GM23338 (cell line): ENCODE data around the gene TCF7. TPM values are rescaled to one million over a fixed set of nuclear protein-coding genes. Genes with fewer than 3 reads are reported as not detected.

Source experiments
- ATAC-seq: fragments of 200-7000 bp; cut with Tn5 transposase; 3 replicates; pipeline ENCODE4 v1.9.1; 2020
- DNase-seq: peaks from one replicate; pipeline ENCODE4 v3.0.0-alpha.2; 2015; ENCODE audit warnings: low spot score
- H2AFZ ChIP-seq: fragments of 200-600 bp; sonication (generic); 2 replicates; pipeline ENCODE4 v1.8.0; 2016; ENCODE audit warnings: antibody characterized with exemption, mild to moderate bottlenecking, moderate library complexity
- H3F3A ChIP-seq: fragments of 200-600 bp; sonication (generic); replicated peaks from 2 replicates; pipeline ENCODE4 v1.8.0; 2017; ENCODE audit warnings: antibody characterized with exemption, mixed run types, low read depth
- H3K27ac ChIP-seq: fragments of 200-600 bp; sonication (generic); 2 replicates; pipeline ENCODE4 v1.6.1; 2016; ENCODE audit warnings: low read depth
- H3K27me3 ChIP-seq: fragments of 200-600 bp; sonication (generic); 2 replicates; pipeline ENCODE4 v1.8.0; 2016; ENCODE audit warnings: mild to moderate bottlenecking, mixed run types, moderate library complexity; ENCODE audit not compliant: insufficient read depth
- H3K36me3 ChIP-seq: fragments of 200-600 bp; sonication (generic); 2 replicates; pipeline ENCODE4 v1.8.0; 2016; ENCODE audit warnings: mild to moderate bottlenecking; ENCODE audit not compliant: insufficient read depth
- H3K4me1 ChIP-seq: fragments of 200-600 bp; sonication (generic); 2 replicates; pipeline ENCODE4 v1.8.0; 2016; ENCODE audit warnings: mild to moderate bottlenecking, moderate library complexity; ENCODE audit not compliant: insufficient read depth
- H3K4me2 ChIP-seq: fragments of 200-600 bp; sonication (generic); 2 replicates; pipeline ENCODE4 v1.7.1; 2017; ENCODE audit warnings: mixed run types
- H3K4me3 ChIP-seq: fragments of 200-600 bp; sonication (generic); 2 replicates; pipeline ENCODE4 v1.6.1; 2016; ENCODE audit warnings: mixed run types
- H3K79me2 ChIP-seq: fragments of 200-600 bp; sonication (generic); replicated peaks from 2 replicates; pipeline ENCODE4 v1.8.0; 2017; ENCODE audit warnings: mild to moderate bottlenecking; ENCODE audit not compliant: insufficient read depth
- H3K9me2 ChIP-seq: fragments of 200-600 bp; sonication (generic); 2 replicates; pipeline ENCODE4 v1.8.0; 2017; ENCODE audit not compliant: insufficient read depth
- H4K20me1 ChIP-seq: fragments of 200-600 bp; sonication (generic); replicated peaks from 2 replicates; pipeline ENCODE4 v1.8.0; 2017; ENCODE audit warnings: mild to moderate bottlenecking; ENCODE audit not compliant: insufficient read depth
- H3K27ac Mint-ChIP-seq: 2 replicates; pipeline ENCODE4 v1.8.0; 2020; ENCODE audit warnings: inconsistent platforms, mild to moderate bottlenecking, moderate library complexity, mixed read lengths
- H3K27me3 Mint-ChIP-seq: 3 replicates; pipeline ENCODE4 v1.8.0; 2022; ENCODE audit warnings: low read depth, mild to moderate bottlenecking, moderate library complexity, mixed read lengths, inconsistent platforms; ENCODE audit not compliant: insufficient read depth, poor library complexity
- H3K36me3 Mint-ChIP-seq: 3 replicates; pipeline ENCODE4 v1.8.0; 2021; ENCODE audit warnings: low read depth, mild to moderate bottlenecking, inconsistent platforms, moderate library complexity, mixed read lengths
- H3K4me1 Mint-ChIP-seq: 3 replicates; pipeline ENCODE4 v1.8.0; 2020; ENCODE audit warnings: mild to moderate bottlenecking, inconsistent platforms, mixed read lengths
- H3K4me3 Mint-ChIP-seq: 3 replicates; pipeline ENCODE4 v1.8.0; 2021; ENCODE audit warnings: moderate library complexity, mild to moderate bottlenecking, inconsistent platforms, mixed read lengths
- H3K9me3 Mint-ChIP-seq: 3 replicates; pipeline ENCODE4 v1.8.0; 2020; ENCODE audit warnings: moderate library complexity, mild to moderate bottlenecking, inconsistent platforms, mixed read lengths
- CREB1 ChIP-seq: fragments of 250-450 bp; sonication (Bioruptor Pico); IDR thresholded peaks from 2 replicates; pipeline ENCODE4 v1.5.0; 2020; ENCODE audit warnings: low read depth, mild to moderate bottlenecking, moderate library complexity
- ETS1 ChIP-seq: IDR thresholded peaks from 2 replicates; pipeline ENCODE4 v1.6.1; 2016; ENCODE audit warnings: antibody characterized with exemption
- EZH2 ChIP-seq: fragments of 200-600 bp; sonication (generic); IDR thresholded peaks from one replicate; pipeline ENCODE4 v1.8.0; 2017; ENCODE audit warnings: antibody characterized with exemption, mild to moderate bottlenecking, low read depth; ENCODE audit not compliant: unreplicated experiment
- EZH2phosphoT487 ChIP-seq: fragments of 200-600 bp; sonication (generic); IDR thresholded peaks from one replicate; pipeline ENCODE4 v1.8.1; 2018; ENCODE audit warnings: antibody characterized with exemption; ENCODE audit not compliant: unreplicated experiment
- JUNB ChIP-seq: IDR thresholded peaks from one replicate; pipeline ENCODE4 v1.6.1; 2016; ENCODE audit warnings: antibody characterized with exemption; ENCODE audit not compliant: unreplicated experiment
- POLR2AphosphoS5 ChIP-seq: IDR thresholded peaks from 2 replicates; pipeline ENCODE4 v1.6.1; 2016; ENCODE audit warnings: antibody characterized with exemption, low read depth
- polyA plus RNA-seq: library from polyadenylated mRNA; unstranded; fragments of >200 nt; fragmentation: Nextera tagmentation; extraction: Ambion mirVana; gene quantifications from 2 replicates; pipeline ENCODE4 v1.2.1, GENCODE V29; 2016
- total RNA-seq: library from RNA; depleted of rRNA; stranded (reverse); fragments of >200 nt; shearing (Covaris generic); gene quantifications from 2 replicates; pipeline ENCODE4 v1.2.3, GENCODE V29; 2014
- TF ChIP-seq, protein P1 (sequence below): fragments of 250-450 bp; sonication (Bioruptor Pico); IDR thresholded peaks from 2 replicates; pipeline ENCODE4 v1.5.0; 2020; ENCODE audit warnings: mild to moderate bottlenecking, moderate library complexity

TCF7 gene
- total and polyA plus RNA-seq, 2 experiments from 2014 or later: 5.6 to 8.1 TPM

DNA sequence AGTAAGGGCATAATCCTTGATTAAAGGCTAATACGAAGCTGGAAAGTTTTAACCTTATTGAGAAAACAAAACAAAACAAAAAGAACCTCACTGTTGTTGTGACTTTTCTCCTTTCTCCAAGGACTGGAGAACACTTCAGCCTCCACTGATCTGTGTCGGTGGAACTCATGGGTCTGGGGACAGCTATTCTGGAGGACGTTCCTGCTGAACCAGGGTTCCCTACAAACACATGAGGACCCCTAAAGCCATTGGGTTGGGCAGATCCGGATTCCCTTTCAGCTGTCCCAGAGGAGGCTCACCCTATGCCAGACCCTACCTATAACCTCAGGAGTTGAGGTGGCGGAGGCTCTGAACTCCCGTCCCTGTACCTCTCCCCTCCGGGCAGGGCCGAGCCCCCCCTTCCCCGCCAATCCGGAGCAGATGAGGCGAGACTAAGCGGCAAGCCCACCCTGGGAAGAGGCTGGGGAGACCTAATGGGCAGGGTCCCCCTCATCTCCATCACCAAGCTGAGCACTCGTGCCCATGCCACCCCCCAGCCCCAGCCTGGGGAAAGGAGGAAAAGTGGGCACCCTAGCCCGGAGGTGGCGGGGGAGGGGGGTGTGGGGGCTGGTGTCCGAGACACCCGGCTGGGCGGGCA is 1.6 kb upstream of the TCF7 start (continued):
- TF ChIP-seq, protein P1, sequence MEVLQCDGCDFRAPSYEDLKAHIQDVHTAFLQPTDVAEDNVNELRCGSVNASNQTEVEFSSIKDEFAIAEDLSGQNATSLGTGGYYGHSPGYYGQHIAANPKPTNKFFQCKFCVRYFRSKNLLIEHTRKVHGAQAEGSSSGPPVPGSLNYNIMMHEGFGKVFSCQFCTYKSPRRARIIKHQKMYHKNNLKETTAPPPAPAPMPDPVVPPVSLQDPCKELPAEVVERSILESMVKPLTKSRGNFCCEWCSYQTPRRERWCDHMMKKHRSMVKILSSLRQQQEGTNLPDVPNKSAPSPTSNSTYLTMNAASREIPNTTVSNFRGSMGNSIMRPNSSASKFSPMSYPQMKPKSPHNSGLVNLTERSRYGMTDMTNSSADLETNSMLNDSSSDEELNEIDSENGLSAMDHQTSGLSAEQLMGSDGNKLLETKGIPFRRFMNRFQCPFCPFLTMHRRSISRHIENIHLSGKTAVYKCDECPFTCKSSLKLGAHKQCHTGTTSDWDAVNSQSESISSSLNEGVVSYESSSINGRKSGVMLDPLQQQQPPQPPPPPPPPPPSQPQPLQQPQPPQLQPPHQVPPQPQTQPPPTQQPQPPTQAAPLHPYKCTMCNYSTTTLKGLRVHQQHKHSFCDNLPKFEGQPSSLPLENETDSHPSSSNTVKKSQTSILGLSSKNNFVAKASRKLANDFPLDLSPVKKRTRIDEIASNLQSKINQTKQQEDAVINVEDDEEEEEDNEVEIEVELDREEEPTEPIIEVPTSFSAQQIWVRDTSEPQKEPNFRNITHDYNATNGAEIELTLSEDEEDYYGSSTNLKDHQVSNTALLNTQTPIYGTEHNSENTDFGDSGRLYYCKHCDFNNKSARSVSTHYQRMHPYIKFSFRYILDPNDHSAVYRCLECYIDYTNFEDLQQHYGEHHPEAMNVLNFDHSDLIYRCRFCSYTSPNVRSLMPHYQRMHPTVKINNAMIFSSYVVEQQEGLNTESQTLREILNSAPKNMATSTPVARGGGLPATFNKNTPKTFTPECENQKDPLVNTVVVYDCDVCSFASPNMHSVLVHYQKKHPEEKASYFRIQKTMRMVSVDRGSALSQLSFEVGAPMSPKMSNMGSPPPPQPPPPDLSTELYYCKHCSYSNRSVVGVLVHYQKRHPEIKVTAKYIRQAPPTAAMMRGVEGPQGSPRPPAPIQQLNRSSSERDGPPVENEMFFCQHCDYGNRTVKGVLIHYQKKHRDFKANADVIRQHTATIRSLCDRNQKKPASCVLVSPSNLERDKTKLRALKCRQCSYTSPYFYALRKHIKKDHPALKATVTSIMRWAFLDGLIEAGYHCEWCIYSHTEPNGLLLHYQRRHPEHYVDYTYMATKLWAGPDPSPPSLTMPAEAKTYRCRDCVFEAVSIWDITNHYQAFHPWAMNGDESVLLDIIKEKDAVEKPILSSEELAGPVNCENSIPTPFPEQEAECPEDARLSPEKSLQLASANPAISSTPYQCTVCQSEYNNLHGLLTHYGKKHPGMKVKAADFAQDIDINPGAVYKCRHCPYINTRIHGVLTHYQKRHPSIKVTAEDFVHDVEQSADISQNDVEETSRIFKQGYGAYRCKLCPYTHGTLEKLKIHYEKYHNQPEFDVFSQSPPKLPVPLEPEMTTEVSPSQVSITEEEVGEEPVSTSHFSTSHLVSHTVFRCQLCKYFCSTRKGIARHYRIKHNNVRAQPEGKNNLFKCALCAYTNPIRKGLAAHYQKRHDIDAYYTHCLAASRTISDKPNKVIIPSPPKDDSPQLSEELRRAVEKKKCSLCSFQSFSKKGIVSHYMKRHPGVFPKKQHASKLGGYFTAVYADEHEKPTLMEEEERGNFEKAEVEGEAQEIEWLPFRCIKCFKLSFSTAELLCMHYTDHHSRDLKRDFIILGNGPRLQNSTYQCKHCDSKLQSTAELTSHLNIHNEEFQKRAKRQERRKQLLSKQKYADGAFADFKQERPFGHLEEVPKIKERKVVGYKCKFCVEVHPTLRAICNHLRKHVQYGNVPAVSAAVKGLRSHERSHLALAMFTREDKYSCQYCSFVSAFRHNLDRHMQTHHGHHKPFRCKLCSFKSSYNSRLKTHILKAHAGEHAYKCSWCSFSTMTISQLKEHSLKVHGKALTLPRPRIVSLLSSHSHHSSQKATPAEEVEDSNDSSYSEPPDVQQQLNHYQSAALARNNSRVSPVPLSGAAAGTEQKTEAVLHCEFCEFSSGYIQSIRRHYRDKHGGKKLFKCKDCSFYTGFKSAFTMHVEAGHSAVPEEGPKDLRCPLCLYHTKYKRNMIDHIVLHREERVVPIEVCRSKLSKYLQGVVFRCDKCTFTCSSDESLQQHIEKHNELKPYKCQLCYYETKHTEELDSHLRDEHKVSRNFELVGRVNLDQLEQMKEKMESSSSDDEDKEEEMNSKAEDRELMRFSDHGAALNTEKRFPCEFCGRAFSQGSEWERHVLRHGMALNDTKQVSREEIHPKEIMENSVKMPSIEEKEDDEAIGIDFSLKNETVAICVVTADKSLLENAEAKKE: no peak
- no peak for TF ChIP-seq ETS1
- no peak for TF ChIP-seq JUNB
- no peak for TF ChIP-seq EZH2
- TF ChIP-seq POLR2AphosphoS5: no peak
- TF ChIP-seq EZH2phosphoT487: no peak

- Mint-ChIP-seq H3K4me1 (peaks cover 7% of the 10 kb centered on the region), H3K4me3 (peak overlapping the region; percentile 79), H3K27ac (no peak overlapping the region), H3K9me3 (no peaks in the 10 kb centered on the region), H3K27me3 (peaks cover 34% of the 10 kb centered on the region), H3K36me3 (no peaks in the 10 kb centered on the region; the same call in 2 of the 3 replicates)
- peaks cover 5% of the 10 kb centered on the region; the same call in 1 of the 2 replicates for H4K20me1 ChIP-seq
- TF ChIP-seq EZH2 (peak; percentile 29), CREB1 (CRISPR knock-in tag) (no peak)
- H2AFZ ChIP-seq: peak overlapping the region; percentile 94
- H3K36me3 ChIP-seq: no peaks in the 10 kb centered on the region
- no peaks in the 10 kb centered on the region for H3K9me2 ChIP-seq
- peak overlapping the region; percentile 98 for H3K4me2 ChIP-seq
- peaks cover 40% of the 10 kb centered on the region for H3K27me3 ChIP-seq
- H3K27ac ChIP-seq: no peak overlapping the region
- DNase-seq (peak; percentile 31), ATAC-seq (peak; percentile 9)
- H3K79me2 ChIP-seq: no peaks in the 10 kb centered on the region
- peak overlapping the region; percentile 90 for H3K4me3 ChIP-seq
- 0 out of 2 replicates have a peak, but pooled peaks cover 15% of the 10 kb centered on the region for H3F3A ChIP-seq
- no peaks in the 10 kb centered on the region; the same call in 1 of the 2 replicates for H3K4me1 ChIP-seq
Measured at GRCh38 chr5:134113363-134113889, 1.1 kb upstream of the TCF7 start.
